ENCODE measurements around the gene SIVA1. TPM values are rescaled to one million over a fixed set of nuclear protein-coding genes. Genes with fewer than 3 reads are reported as not detected.

SIVA1 gene
- total and polyA plus RNA-seq, 4 donors = 67.4 to 115 (median 99.6) TPM

- Histone ChIP-seq H3K9me3 (ENCODE audit: control insufficient read depth in 4 of 4, low read length in 3 of 4) (no peaks in the 10 kb centered on the region), H3K4me1 (ENCODE audit: control insufficient read depth in 4 of 4, insufficient read depth in 4 of 4, low read length in 3 of 4) (no peaks in the 10 kb centered on the region), H3K27me3 (ENCODE audit: control insufficient read depth in 4 of 4, insufficient read depth in 4 of 4, low read length in 3 of 4) (no peaks in the 10 kb centered on the region), H3K27ac (ENCODE audit: low read depth in 1 of 2, low read length in 2 of 2) (no peak overlapping the region), H3K9ac (ENCODE audit: low read depth in 1 of 2, low read length in 2 of 2) (no peak overlapping the region), H3K36me3 (ENCODE audit: control insufficient read depth in 4 of 4, insufficient read depth in 3 of 4, low read depth in 1 of 4, low read length in 3 of 4) (peaks cover 20 to 68% (median 28%) of the 10 kb centered on the region in 4 donors), H3K4me3 (ENCODE audit: low read depth in 1 of 3, low read length in 3 of 3) (no peak overlapping the region)
- WGBS = 94% methylated on average over 13 of the region's 13 CpGs
- no peak for TF ChIP-seq JUND (IDR thresholded peaks at IDR 0.05)
- no peak for DNase-seq (ENCODE audit: low spot score)
Observed at GRCh38 chr14:104775073-104775489, 22.1 kb downstream of the SIVA1 start.

GRCh38 chr14:104776481-104776880 lies 23.5 kb downstream of the SIVA1 start:
- Histone ChIP-seq H3K9ac (ENCODE audit: low read depth in 1 of 2, low read length in 2 of 2) (no peak overlapping the region), H3K4me1 (ENCODE audit: control insufficient read depth in 4 of 4, insufficient read depth in 4 of 4, low read length in 3 of 4) (no peaks in the 10 kb centered on the region), H3K4me3 (ENCODE audit: low read depth in 1 of 3, low read length in 3 of 3) (no peak overlapping the region), H3K27me3 (ENCODE audit: control insufficient read depth in 4 of 4, insufficient read depth in 4 of 4, low read length in 3 of 4) (no peaks in the 10 kb centered on the region), H3K9me3 (ENCODE audit: control insufficient read depth in 4 of 4, low read length in 3 of 4) (no peaks in the 10 kb centered on the region), H3K27ac (ENCODE audit: low read depth in 1 of 2, low read length in 2 of 2) (no peak overlapping the region), H3K36me3 (ENCODE audit: control insufficient read depth in 4 of 4, insufficient read depth in 3 of 4, low read depth in 1 of 4, low read length in 3 of 4) (peaks cover 13 to 67% (median 27%) of the 10 kb centered on the region in 4 donors)
- WGBS = 97% methylated on average over 15 of the region's 15 CpGs
- TF ChIP-seq SP1 (IDR thresholded peaks at IDR 0.05) (no peak), HNF4A (conservative IDR thresholded peaks at IDR 0.05) (no peak)
- no peak for DNase-seq (ENCODE audit: low spot score)

- no peak overlapping the region for H3K4me3 ChIP-seq (ENCODE audit: low read depth in 1 of 3, low read length in 3 of 3)
- 92% methylated on average over 16 of the region's 16 CpGs for WGBS
- H3K9ac ChIP-seq (ENCODE audit: low read depth in 1 of 2, low read length in 2 of 2) = no peak overlapping the region
- no peaks in the 10 kb centered on the region for H3K9me3 ChIP-seq (ENCODE audit: control insufficient read depth in 4 of 4, low read length in 3 of 4)
- TF ChIP-seq FOXA1 (IDR thresholded peaks at IDR 0.05) (no peak), TAF1 (conservative IDR thresholded peaks at IDR 0.05) (no peak), SP1 (IDR thresholded peaks at IDR 0.05) (no peak), MAX (IDR thresholded peaks at IDR 0.05) (no peak), JUND (IDR thresholded peaks at IDR 0.05) (no peak), RAD21 (IDR thresholded peaks at IDR 0.05) (no peak), ZBTB33 (IDR thresholded peaks at IDR 0.05) (no peak), FOXA2 (IDR thresholded peaks at IDR 0.05) (no peak), CTCF (IDR thresholded peaks at IDR 0.05; ENCODE audit: low read depth, low read length, missing input control) (no peak), YY1 (IDR thresholded peaks at IDR 0.05) (no peak), ATF3 (IDR thresholded peaks at IDR 0.05) (no peak), NR2F2 (IDR thresholded peaks at IDR 0.05) (no peak)
- H3K27ac ChIP-seq (ENCODE audit: low read depth in 1 of 2, low read length in 2 of 2) = no peak overlapping the region
- no peak for DNase-seq (ENCODE audit: low spot score)
- no peaks in the 10 kb centered on the region for H3K27me3 ChIP-seq (ENCODE audit: control insufficient read depth in 4 of 4, insufficient read depth in 4 of 4, low read length in 3 of 4)
- H3K4me1 ChIP-seq (ENCODE audit: control insufficient read depth in 4 of 4, insufficient read depth in 4 of 4, low read length in 3 of 4) = no peaks in the 10 kb centered on the region
- H3K36me3 ChIP-seq (ENCODE audit: control insufficient read depth in 4 of 4, insufficient read depth in 3 of 4, low read depth in 1 of 4, low read length in 3 of 4) = peaks cover 7 to 60% (median 23%) of the 10 kb centered on the region in 4 donors
Observed at GRCh38 chr14:104776961-104777807, 24.2 kb downstream of the SIVA1 start.
